Measurements from ENCODE around the gene PTGIS. TPM values are rescaled to one million over a fixed set of nuclear protein-coding genes. Genes with fewer than 3 reads are reported as not detected.

PTGIS gene
- total RNA-seq, 4 donors from 2014 or later, result 3.5 to 30.5 (median 11.1) TPM

DNA sequence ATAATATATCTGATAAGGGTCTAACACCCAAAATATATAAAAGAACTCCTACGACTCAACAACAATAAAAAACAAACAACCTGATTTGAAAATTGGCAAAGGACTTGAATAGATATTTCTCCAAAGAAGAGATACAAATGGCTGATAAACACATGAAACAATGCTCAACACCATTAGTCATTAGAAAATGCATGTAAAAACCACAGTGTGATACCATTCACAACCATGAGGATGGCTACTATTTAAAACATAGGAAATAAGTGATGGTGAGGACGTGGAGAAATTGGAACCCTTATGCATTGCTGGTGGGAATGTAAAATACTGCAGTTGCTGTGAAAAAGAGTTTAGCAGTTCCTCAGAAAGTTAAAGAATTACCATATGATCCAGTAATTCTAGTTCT is 41.4 kb downstream of the PTGIS start:
- no peak overlapping the region for H3K27ac ChIP-seq

DNA sequence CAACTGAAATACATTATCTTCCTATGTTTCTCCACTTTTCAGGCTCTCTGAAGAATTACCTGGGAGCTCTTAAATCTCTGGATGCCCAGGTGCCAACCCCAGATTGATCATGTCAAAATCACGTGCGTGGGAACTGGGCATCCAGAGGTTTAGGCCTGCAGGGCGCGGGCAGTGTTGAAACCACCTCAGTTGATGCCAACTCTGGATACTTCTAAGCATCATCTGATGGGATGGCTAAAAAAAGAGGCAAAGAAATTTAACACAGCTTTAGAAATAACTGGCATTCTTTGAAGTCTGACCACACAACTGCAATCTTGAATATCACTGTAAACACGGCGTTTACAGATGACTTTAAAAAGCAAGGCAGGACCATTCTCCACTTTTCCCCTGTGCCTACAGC is 41.9 kb downstream of the PTGIS start:
- DNase-seq, result no peak
- H3K27ac ChIP-seq, result no peak overlapping the region
- H3K36me3 ChIP-seq, result no peaks in the 10 kb centered on the region
- no peak overlapping the region for H3K4me3 ChIP-seq
- TF ChIP-seq, protein P1, sequence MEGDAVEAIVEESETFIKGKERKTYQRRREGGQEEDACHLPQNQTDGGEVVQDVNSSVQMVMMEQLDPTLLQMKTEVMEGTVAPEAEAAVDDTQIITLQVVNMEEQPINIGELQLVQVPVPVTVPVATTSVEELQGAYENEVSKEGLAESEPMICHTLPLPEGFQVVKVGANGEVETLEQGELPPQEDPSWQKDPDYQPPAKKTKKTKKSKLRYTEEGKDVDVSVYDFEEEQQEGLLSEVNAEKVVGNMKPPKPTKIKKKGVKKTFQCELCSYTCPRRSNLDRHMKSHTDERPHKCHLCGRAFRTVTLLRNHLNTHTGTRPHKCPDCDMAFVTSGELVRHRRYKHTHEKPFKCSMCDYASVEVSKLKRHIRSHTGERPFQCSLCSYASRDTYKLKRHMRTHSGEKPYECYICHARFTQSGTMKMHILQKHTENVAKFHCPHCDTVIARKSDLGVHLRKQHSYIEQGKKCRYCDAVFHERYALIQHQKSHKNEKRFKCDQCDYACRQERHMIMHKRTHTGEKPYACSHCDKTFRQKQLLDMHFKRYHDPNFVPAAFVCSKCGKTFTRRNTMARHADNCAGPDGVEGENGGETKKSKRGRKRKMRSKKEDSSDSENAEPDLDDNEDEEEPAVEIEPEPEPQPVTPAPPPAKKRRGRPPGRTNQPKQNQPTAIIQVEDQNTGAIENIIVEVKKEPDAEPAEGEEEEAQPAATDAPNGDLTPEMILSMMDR (IDR thresholded peaks at IDR 0.05), result no peak
- TF ChIP-seq POLR2A (IDR thresholded peaks at IDR 0.05), result no peak
- H3K4me1 ChIP-seq, result no peaks in the 10 kb centered on the region
- peaks cover 0 to 7% (median 0%) of the 10 kb centered on the region in 4 donors for H3K9me3 ChIP-seq
- H3K27me3 ChIP-seq, result no peaks in the 10 kb centered on the region

More for the DNA sequence above, 41.4 kb downstream of the PTGIS start:
- Histone ChIP-seq H3K4me3 (no peak overlapping the region), H3K36me3 (no peaks in the 10 kb centered on the region), H3K27me3 (no peaks in the 10 kb centered on the region), H3K4me1 (no peaks in the 10 kb centered on the region), H3K9me3 (peaks cover 0 to 7% (median 0%) of the 10 kb centered on the region in 4 donors)
- DNase-seq, result no peak
- TF ChIP-seq, protein P1 (IDR thresholded peaks at IDR 0.05), result no peak
- TF ChIP-seq POLR2A (IDR thresholded peaks at IDR 0.05), result no peak

DNA sequence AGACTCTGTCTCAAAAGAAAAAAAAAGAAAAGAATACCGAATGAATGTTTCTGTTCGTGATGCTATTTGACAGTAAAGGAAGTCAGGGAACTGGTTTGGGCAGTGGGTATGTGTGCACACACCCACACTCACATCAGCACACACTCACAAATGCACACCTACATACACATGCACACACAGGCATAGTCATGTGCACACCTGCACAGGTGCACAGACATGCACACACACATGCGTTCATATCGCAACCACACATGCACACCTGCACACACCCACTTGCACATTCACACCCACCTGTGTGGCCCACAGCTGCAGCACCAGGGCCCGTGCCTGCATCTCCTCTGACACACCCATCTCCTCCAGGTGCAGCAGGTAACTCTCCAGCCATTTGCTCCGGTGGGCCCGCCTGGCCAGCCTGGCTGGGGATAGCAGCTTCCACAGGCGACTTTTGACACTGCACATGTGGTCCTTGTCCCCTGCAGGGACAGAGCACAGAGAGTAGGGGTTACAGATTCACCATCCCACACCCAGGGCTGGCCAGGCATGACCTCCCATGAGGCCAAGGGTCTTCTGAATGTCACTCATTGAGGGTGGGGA is 44.1 kb downstream of the PTGIS start:
- DNase-seq, result no peak
- no peak overlapping the region for H3K4me3 ChIP-seq
- H3K27me3 ChIP-seq, result no peaks in the 10 kb centered on the region
- H3K27ac ChIP-seq, result no peak overlapping the region
- no peak for TF ChIP-seq POLR2A (IDR thresholded peaks at IDR 0.05)
- peaks cover 0 to 7% (median 0%) of the 10 kb centered on the region in 4 donors for H3K9me3 ChIP-seq
- H3K4me1 ChIP-seq, result no peaks in the 10 kb centered on the region
- H3K36me3 ChIP-seq, result no peaks in the 10 kb centered on the region

DNA sequence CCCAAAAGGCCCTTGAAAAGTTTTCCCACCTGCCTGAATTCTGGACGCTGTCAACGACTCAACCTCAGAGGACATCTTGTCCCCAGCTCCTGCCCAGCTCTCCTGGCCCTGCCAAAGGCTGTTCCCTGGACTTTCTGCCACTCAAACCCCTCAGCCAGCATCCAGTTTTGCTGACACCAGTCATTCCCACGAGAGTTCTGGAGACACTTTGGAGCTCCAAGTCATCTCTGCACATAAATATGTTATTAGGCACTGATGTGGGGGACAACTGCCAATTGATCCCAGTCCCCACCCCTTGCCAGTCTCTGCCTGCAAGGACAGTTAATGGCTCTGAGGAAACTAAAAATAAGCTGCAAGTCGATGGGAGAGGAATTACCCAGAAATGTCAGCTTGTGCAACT is 46.6 kb downstream of the PTGIS start:
- Histone ChIP-seq H3K27ac (no peak overlapping the region), H3K36me3 (no peaks in the 10 kb centered on the region), H3K4me1 (no peaks in the 10 kb centered on the region), H3K27me3 (no peaks in the 10 kb centered on the region), H3K9me3 (peaks cover 0 to 7% (median 0%) of the 10 kb centered on the region in 4 donors), H3K4me3 (no peak overlapping the region)
- TF ChIP-seq POLR2A (IDR thresholded peaks at IDR 0.05), result no peak
- TF ChIP-seq, protein P1 (IDR thresholded peaks at IDR 0.05), result no peak
- DNase-seq, result no peak

DNA sequence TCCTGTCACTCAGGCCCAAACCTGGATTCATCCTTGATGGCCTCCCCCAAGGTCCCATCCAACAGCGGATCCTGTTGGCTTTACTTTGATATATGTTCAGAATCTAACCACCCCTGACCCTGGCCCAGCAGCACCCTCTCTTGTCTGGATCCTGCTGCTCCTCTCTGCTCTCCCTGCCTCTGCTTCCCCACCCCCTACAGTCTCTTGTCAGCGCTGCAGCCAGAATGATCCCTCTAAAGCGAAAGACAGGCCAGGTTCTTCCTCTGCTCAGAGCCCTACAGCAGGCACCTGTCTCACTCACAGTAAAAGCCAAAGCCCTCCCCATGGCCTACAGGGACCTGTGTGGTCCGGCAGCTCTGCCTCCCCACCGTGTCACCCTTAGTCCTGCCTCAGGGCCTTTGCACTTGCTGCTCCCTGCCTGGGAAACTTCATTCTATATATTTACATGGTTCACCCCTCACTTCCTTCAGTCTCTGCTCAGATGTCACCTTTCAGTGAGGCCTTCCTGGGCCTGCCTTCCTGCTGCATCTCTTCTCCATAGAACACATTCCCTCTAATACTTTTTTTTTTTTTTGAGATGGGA is 48.1 kb downstream of the PTGIS start:
- Histone ChIP-seq H3K27ac (no peak overlapping the region), H3K36me3 (no peaks in the 10 kb centered on the region), H3K27me3 (no peaks in the 10 kb centered on the region), H3K4me3 (no peak overlapping the region), H3K4me1 (no peaks in the 10 kb centered on the region), H3K9me3 (peaks cover 0 to 7% (median 0%) of the 10 kb centered on the region in 4 donors)
- TF ChIP-seq, protein P1 (IDR thresholded peaks at IDR 0.05), result no peak
- TF ChIP-seq POLR2A (IDR thresholded peaks at IDR 0.05), result no peak
- DNase-seq, result no peak

DNA sequence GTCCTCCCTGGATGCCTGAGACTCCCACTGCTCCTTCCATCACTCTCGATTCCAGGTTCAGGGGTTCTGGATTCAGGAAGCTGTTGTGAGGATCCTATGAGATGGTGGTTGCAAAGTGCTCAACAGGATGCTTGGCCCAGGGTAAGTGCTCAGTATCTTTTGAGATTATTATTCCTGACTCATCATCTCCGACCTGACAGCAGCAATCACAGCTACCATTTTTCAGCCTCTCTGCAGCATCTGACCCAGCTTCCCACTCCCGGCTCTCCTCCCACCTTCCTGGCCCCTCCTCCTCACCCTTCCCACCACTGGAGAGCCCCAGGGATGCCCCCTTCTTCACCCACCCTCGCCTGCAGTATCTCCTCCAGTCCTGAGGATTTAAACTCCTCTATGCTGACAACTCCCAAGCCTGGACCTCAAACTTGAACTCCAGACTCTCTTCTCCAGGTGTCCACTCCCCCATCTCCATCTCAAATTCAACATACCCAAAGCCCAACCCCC is 48.7 kb downstream of the PTGIS start:
- no peak for DNase-seq
- no peak overlapping the region for H3K4me3 ChIP-seq
- no peaks in the 10 kb centered on the region for H3K36me3 ChIP-seq
- peaks cover 0 to 5% (median 0%) of the 10 kb centered on the region in 4 donors for H3K9me3 ChIP-seq
- no peaks in the 10 kb centered on the region for H3K27me3 ChIP-seq
- no peaks in the 10 kb centered on the region for H3K4me1 ChIP-seq
- no peak overlapping the region for H3K27ac ChIP-seq
- TF ChIP-seq POLR2A (IDR thresholded peaks at IDR 0.05), result no peak
- TF ChIP-seq, protein P1 (IDR thresholded peaks at IDR 0.05), result no peak

Measured in Peyer's patch (tissue), 4 donors.